ENCODE measurements around the gene STAB2. TPM values are rescaled to one million over a fixed set of nuclear protein-coding genes. Genes with fewer than 3 reads are reported as not detected.
"Not testable (repeated sequence)": the region's sequence is repeated elsewhere in the genome, so short reads cannot be mapped to it uniquely, and the experiment has no call there.

STAB2 gene
- total RNA-seq, 4 donors from 2014 or later, result 0.95 TPM; not detected in 3

GRCh38 chr12:103652808-103653207 is 65.7 kb downstream of the STAB2 start:
- no peak overlapping the region for H3K4me3 ChIP-seq
- H3K9me3 ChIP-seq, result no peaks in the 10 kb centered on the region
- no peaks in the 10 kb centered on the region for H3K36me3 ChIP-seq
- H3K27me3 ChIP-seq, result peaks cover 0 to 8% (median 0%) of the 10 kb centered on the region in 4 donors
- intact Hi-C loops (cut with DNase I), result no loop called here
- H3K4me1 ChIP-seq, result no peaks in the 10 kb centered on the region
- H3K27ac ChIP-seq, result no peak overlapping the region
- no peak for TF ChIP-seq POLR2A (IDR thresholded peaks at IDR 0.05)
- no peak for TF ChIP-seq CTCF (IDR thresholded peaks at IDR 0.05)
- no peak for DNase-seq

- intact Hi-C loops (cut with DNase I), result not testable (repeated sequence)
Measured at GRCh38 chr12:103653568-103654173, 66.6 kb downstream of the STAB2 start.

GRCh38 chr12:103654816-103655215 is 67.7 kb downstream of the STAB2 start:
- H3K36me3 ChIP-seq, result no peaks in the 10 kb centered on the region
- peaks cover 0 to 27% (median 0%) of the 10 kb centered on the region in 4 donors for H3K27me3 ChIP-seq
- H3K4me3 ChIP-seq, result no peak overlapping the region
- no peak overlapping the region for H3K27ac ChIP-seq
- 76 to 84% methylated on average over 3 of the region's 3 CpGs for WGBS, 2 donors
- intact Hi-C loops (cut with DNase I), result no loop called here
- no peaks in the 10 kb centered on the region for H3K4me1 ChIP-seq
- H3K9me3 ChIP-seq, result no peaks in the 10 kb centered on the region
- no peak for DNase-seq
- TF ChIP-seq CTCF (IDR thresholded peaks at IDR 0.05) (no peak), POLR2A (IDR thresholded peaks at IDR 0.05) (no peak)

More at GRCh38 chr12:103653568-103654173, 66.6 kb downstream of the STAB2 start:
- WGBS, 2 donors, result 76 to 80% methylated on average over 3 of the region's 3 CpGs
- not testable (repeated sequence) for H3K27ac ChIP-seq, H3K4me1 ChIP-seq, H3K9me3 ChIP-seq, H3K4me3 ChIP-seq, H3K36me3 ChIP-seq, DNase-seq
- peaks cover 0 to 17% (median 0%) of the 10 kb centered on the region in 4 donors for H3K27me3 ChIP-seq

- intact Hi-C loops (cut with DNase I), result no loop called here
- no peak overlapping the region for H3K4me3 ChIP-seq
- H3K4me1 ChIP-seq, result no peaks in the 10 kb centered on the region
- peaks cover 0 to 22% (median 0%) of the 10 kb centered on the region in 4 donors for H3K27me3 ChIP-seq
- no peaks in the 10 kb centered on the region for H3K9me3 ChIP-seq
- no peak overlapping the region for H3K27ac ChIP-seq
- no peak for TF ChIP-seq CTCF (IDR thresholded peaks at IDR 0.05)
- no peak for TF ChIP-seq POLR2A (IDR thresholded peaks at IDR 0.05)
- no peaks in the 10 kb centered on the region for H3K36me3 ChIP-seq
- 85 to 100% methylated on average over 1 of the region's 1 CpG for WGBS, 2 donors
- DNase-seq, result no peak
Measured at GRCh38 chr12:103656291-103656690, 69.2 kb downstream of the STAB2 start.

GRCh38 chr12:103657331-103657730 is 70.3 kb downstream of the STAB2 start:
- WGBS, 2 donors, result 16 to 38% methylated on average over 2 of the region's 2 CpGs
- no peaks in the 10 kb centered on the region for H3K9me3 ChIP-seq
- no peak for TF ChIP-seq POLR2A (IDR thresholded peaks at IDR 0.05)
- TF ChIP-seq CTCF (IDR thresholded peaks at IDR 0.05), result no peak
- no peak for DNase-seq
- H3K27me3 ChIP-seq, result peaks cover 0 to 26% (median 0%) of the 10 kb centered on the region in 4 donors
- intact Hi-C loops (cut with DNase I), result no loop called here
- H3K36me3 ChIP-seq, result no peaks in the 10 kb centered on the region
- H3K27ac ChIP-seq, result no peak overlapping the region
- H3K4me3 ChIP-seq, result no peak overlapping the region
- no peaks in the 10 kb centered on the region for H3K4me1 ChIP-seq

GRCh38 chr12:103664626-103665025 is 77.6 kb downstream of the STAB2 start:
- no peaks in the 10 kb centered on the region for H3K4me1 ChIP-seq
- no peaks in the 10 kb centered on the region for H3K36me3 ChIP-seq
- no peak overlapping the region for H3K27ac ChIP-seq
- 76 to 89% methylated on average over 2 of the region's 2 CpGs for WGBS, 2 donors
- TF ChIP-seq CTCF (IDR thresholded peaks at IDR 0.05) (no peak), POLR2A (IDR thresholded peaks at IDR 0.05) (no peak)
- H3K4me3 ChIP-seq, result no peak overlapping the region
- no peak for DNase-seq
- H3K9me3 ChIP-seq, result no peaks in the 10 kb centered on the region
- H3K27me3 ChIP-seq, result peaks cover 0 to 10% (median 0%) of the 10 kb centered on the region in 4 donors
- intact Hi-C loops (cut with DNase I), result no loop called here

All from esophagus squamous epithelium (tissue), 5 donors.